ENCODE data around the gene SPON1. TPM values are rescaled to one million over a fixed set of nuclear protein-coding genes. Genes with fewer than 3 reads are reported as not detected.

The SPON1 gene
- total RNA-seq, 4 donors from 2014 or later: 80.2 to 141 (median 103) TPM

DNA sequence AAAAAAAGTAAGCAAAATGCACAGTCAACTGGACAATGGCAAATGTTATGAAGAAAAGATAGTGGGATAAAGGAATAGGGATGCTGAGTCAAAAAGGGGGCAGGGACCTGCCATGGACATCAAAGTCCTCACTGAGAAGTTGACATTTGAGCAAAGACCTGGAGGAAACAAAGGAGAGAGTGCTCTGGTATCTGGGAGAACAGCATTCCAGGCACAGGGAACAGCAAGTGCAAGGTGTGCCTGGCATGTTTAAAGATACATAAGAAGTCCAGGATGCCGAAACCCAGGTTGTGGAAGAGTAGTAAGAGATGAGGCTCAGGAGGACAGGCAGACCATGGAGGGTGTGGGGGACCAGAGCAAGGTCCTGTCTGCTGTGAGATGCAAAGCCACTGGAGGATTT lies 273.2 kb downstream of the SPON1 start:
- ATAC-seq (ENCODE audit: low FRiP score) (no peak), DNase-seq (ENCODE audit: low spot score) (no peak)
- TF ChIP-seq, protein P1, sequence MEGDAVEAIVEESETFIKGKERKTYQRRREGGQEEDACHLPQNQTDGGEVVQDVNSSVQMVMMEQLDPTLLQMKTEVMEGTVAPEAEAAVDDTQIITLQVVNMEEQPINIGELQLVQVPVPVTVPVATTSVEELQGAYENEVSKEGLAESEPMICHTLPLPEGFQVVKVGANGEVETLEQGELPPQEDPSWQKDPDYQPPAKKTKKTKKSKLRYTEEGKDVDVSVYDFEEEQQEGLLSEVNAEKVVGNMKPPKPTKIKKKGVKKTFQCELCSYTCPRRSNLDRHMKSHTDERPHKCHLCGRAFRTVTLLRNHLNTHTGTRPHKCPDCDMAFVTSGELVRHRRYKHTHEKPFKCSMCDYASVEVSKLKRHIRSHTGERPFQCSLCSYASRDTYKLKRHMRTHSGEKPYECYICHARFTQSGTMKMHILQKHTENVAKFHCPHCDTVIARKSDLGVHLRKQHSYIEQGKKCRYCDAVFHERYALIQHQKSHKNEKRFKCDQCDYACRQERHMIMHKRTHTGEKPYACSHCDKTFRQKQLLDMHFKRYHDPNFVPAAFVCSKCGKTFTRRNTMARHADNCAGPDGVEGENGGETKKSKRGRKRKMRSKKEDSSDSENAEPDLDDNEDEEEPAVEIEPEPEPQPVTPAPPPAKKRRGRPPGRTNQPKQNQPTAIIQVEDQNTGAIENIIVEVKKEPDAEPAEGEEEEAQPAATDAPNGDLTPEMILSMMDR (IDR thresholded peaks at IDR 0.05): no peak

DNA sequence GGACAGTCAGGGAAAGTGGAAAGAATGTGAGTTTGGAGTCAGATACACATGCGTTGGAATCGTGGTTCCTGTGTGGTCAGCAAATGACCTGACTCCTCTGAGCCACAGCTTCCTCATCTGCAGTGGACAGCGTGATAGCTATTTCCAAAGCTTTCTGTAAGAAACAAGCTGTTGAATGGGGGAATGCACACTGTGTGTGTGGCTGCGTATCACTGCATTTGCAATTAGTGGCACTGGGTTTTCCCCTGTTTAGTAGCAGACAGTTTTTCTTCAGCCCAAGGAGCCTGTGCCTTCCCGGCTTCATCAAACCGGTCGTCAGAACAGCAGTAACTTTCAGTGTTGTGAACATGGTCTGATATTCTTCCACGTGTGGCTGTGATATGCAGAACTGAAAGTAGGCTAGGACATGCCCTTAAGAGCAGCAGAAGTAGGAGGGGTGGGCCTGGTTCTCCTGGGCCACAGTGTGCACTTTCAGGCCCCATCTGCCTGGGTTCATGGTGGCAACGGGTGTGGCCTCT lies 275.0 kb downstream of the SPON1 start:
- TF ChIP-seq, protein P1 (IDR thresholded peaks at IDR 0.05): no peak
- DNase-seq (ENCODE audit: low spot score) (no peak), ATAC-seq (ENCODE audit: low FRiP score) (no peak)

DNA sequence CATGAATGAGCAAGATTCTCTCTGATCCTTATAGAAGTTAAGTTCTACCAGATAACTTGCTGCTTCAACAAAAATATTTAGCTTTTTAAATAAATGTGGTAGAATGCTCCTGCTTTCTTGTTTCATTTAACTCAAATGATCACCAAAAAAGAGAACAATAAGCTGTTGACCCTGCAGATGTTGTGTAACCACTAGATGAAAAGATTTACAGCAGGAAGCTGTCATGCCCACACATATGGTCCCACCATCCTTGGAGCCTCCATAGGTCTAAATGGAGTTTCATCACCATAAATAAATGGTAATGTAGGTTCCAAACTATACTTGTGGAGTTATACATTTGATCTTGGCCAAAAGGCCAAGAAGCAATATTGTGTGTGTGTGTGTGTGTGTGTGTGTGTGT lies 277.7 kb downstream of the SPON1 start:
- no peak for DNase-seq (ENCODE audit: low spot score)
- no peak for ATAC-seq (ENCODE audit: low FRiP score)
- TF ChIP-seq, protein P1 (IDR thresholded peaks at IDR 0.05): no peak

DNA sequence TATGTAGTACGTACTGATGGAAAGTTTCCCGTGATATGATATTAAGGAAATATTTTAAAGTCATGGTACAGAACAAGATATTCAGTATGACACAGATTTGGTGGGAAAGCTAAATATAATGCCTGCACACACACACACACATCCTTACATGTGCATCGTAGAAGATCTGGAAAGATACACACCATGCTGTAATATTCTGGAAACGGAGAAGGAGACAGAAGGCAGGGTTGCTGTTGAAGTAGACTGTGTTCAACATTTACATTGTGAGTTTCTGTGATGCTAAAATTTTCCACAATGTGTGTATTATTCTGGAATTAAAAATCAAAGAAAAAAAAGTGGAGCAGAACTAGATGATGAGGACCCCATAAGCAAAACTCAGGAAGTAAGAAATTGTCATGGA lies 278.4 kb downstream of the SPON1 start:
- TF ChIP-seq, protein P1 (IDR thresholded peaks at IDR 0.05): no peak
- ATAC-seq (ENCODE audit: low FRiP score): no peak
- no peak for DNase-seq (ENCODE audit: low spot score)

DNA sequence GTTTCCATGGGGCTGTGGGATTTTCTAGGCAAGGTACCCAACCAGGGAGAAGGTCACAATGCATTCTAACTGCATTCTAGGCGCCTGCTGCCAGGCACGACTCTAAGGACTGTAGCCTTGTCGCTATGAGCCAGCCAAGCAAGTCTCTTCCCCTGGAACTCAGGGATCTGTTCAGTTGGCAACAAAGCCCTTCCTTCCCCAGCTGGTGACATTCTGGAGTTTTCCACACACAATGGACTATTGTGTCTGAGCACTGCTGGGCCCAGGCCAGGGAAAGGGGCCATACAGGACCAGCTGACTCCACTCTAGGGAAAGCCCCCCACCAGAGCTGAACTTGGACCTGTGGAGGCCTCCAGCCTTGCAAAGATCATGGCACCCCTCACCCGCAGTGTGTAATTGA lies 279.7 kb downstream of the SPON1 start:
- ATAC-seq (ENCODE audit: low FRiP score) (no peak), DNase-seq (ENCODE audit: low spot score) (no peak)
- TF ChIP-seq, protein P1 (IDR thresholded peaks at IDR 0.05): no peak

DNA sequence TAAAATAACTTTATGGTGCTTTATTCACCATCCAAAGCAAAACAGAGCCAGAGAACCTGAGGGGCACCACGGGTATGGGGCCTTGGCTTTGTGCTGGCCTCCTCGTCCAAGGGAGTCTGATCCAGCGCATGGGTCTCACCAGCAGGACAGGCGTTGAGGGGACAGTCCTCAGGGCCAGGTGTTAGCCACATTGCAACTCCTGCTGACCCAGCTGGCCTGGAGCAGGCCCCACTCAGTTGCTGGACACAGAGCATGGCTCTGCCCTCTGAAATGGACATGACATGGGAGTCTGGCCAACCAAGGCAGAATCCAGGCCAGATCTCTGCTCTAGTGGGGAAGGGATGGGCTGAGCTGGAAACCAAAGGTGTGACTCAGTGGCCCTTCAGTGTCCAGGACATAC lies 280.2 kb downstream of the SPON1 start:
- TF ChIP-seq, protein P1 (IDR thresholded peaks at IDR 0.05): no peak
- ATAC-seq (ENCODE audit: low FRiP score): no peak

DNA sequence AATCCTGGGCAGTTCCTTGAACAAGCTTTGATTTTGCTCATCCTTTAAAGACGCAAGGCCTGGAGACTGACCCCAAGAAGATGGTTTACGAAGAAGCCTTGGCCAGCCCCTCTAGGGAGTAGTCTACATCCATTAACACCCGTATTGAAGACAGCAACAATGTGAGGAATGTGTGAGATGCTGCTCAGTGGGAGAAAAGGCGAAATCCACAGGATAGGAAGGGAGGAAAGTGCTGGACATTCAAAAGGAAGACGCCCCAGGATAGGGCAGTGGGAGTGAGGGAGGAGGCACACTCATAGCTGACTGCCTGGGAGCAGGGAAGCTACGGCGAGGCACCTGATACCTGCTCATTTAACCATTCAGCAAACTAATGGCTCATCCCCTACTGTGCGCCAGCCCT lies 282.4 kb downstream of the SPON1 start:
- DNase-seq (ENCODE audit: low spot score) (no peak), ATAC-seq (ENCODE audit: low FRiP score) (no peak)
- TF ChIP-seq, protein P1 (IDR thresholded peaks at IDR 0.05): no peak

More for the DNA sequence above, 280.2 kb downstream of the SPON1 start:
- no peak for DNase-seq (ENCODE audit: low spot score)
